Peyer's patch (tissue), 4 donors: ENCODE measurements around the gene MTG1. TPM values are rescaled to one million over a fixed set of nuclear protein-coding genes. Genes with fewer than 3 reads are reported as not detected.

Experiments used
- DNase-seq, 3 donors: peaks; one replicate each; pipeline ENCODE4 v3.0.0-alpha.2; 2017 to 2019
- H3K27ac ChIP-seq, 4 donors: fragments of 200-600 bp; sonication (generic); one replicate each; pipeline ENCODE4 v1.5.1; 2016 to 2019
- H3K27me3 ChIP-seq, 2 donors: fragments of 200-600 bp; sonication (generic); one replicate each; pipeline ENCODE4 v1.5.1; 2019
- H3K36me3 ChIP-seq, 3 donors: fragments of 200-600 bp; sonication (generic); one replicate each; pipeline ENCODE4 v1.5.1; 2016 to 2019
- H3K4me1 ChIP-seq, 4 donors: fragments of 200-600 bp; sonication (generic); one replicate each; pipeline ENCODE4 v1.5.1; 2016 to 2019
- H3K4me3 ChIP-seq, 4 donors: fragments of 200-600 bp; sonication (generic); 1 replicate in 3 of 4; 2 replicates in 1 of 4; pipeline ENCODE4 v1.5.1; 2016 to 2019; ENCODE audit warnings: mild to moderate bottlenecking in 1 of 4
- H3K9me3 ChIP-seq, 4 donors: fragments of 200-600 bp; sonication (generic); one replicate each; pipeline ENCODE4 v1.5.1; 2016 to 2019; ENCODE audit warnings: mild to moderate bottlenecking in 1 of 4
- POLR2A ChIP-seq, 2 donors: fragments of 450-650 bp; IDR thresholded peaks; one replicate each; pipeline ENCODE4 v1.5.1; 2017; ENCODE audit warnings: antibody characterized with exemption in 2 of 2, mild to moderate bottlenecking in 2 of 2, moderate library complexity in 2 of 2
- total RNA-seq, 4 donors: library from RNA; depleted of rRNA; stranded (reverse); fragments of >200 nt; gene quantifications; one replicate each; pipeline ENCODE4 v1.1.0, GENCODE V29; 2016
- TF ChIP-seq, protein P1 (sequence below), 6 experiments: fragments of 450-650 bp in 4 of 6; fragments of 200-600 bp in 2 of 6; sonication (generic) in 1 of 6; IDR thresholded peaks; one replicate each; pipeline ENCODE4 v1.5.1; 2017 to 2019; ENCODE audit warnings: antibody characterized with exemption in 6 of 6, mild to moderate bottlenecking in 3 of 6, moderate library complexity in 1 of 6

MTG1 gene
- total RNA-seq, 4 donors from 2014 or later, result 44.7 to 110 (median 103) TPM

DNA sequence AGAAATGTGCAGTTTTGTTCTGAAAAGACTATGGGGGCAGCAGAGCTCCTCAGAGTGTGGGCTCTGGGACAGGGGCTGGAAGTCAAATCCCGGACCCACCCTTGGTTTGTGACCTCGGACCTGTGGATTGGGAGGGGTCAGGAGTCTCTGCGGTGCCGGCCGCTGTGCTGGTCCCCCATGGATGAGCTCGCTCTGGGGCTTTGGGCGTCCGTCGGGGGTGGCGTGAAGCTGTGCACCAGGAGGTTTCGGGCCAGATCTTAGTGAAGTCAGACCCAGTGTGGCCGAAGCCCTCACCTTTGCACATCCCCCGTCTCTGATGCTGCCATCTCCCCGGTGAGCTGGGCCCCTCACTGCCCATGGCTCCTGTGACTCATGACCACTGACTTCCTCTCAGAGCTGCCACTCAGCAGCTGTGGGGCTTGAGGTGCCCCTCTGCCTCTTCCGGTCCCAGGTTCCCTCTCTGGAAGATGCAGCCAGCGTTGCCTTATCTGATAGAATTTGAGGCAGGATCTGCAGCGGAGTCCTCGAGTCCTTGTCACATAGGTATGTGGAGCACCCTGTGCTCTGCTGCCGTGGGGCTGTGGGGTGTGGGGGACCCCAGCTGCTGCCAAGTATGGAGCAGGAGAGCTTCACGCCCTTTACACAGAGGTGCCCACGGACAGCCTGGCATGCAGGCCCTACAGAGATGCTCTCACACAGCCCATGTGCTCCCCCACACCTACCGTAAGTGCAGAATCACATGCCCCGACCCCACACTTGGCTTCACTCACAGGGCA is 48.4 kb downstream of the MTG1 start:
- peak in 2 of 3 donors; percentile 12 to 48 for DNase-seq
- no peaks in the 10 kb centered on the region for H3K36me3 ChIP-seq

DNA sequence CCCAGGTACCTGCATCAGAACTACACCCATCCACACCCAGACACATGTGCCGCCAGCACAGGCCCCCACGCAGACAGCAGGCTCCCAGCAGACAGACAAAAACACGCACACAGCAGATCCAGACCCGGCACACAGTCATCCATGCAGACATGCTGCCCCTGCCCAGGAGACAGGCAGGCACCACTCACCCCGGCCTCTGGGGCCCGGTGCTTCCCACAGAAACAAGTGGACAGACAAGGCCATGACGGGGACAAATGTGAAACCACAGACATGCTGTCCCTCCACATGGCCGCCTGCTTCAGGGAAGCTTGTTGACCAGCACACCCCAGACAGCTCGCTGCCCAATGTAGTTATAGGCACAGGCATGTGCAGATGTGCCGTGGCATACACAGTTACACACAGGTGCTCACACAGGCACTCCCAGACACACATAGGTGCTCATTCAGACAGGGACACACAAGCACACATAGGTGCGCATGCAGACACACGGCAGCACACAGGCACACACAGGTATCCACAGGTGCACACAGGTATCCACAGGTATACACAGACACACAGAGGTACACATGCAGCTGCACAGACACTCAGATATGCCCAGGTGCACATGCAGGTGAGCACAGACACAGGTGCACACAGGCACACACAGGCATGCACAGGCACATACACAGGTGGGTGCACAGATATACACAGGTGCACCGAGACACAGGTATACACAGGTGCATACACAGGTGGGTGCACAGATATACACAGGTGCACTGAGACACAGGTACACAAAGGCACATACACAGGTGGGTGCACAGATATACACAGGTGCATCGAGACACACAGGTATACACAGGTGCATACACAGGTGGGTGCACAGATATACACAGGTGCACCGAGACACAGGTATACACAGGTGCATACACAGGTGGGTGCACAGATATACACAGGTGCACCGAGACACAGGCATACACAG is 49.3 kb downstream of the MTG1 start:
- Histone ChIP-seq H3K4me3 (no peak overlapping the region), H3K36me3 (no peaks in the 10 kb centered on the region), H3K27me3 (no peaks in the 10 kb centered on the region), H3K4me1 (no peaks in the 10 kb centered on the region), H3K9me3 (peaks cover 0 to 20% (median 4%) of the 10 kb centered on the region in 4 donors), H3K27ac (no peak overlapping the region)
- DNase-seq, result peak in 2 of 3 donors; percentile 1 to 41
- TF ChIP-seq POLR2A (IDR thresholded peaks at IDR 0.05), result no peak
- TF ChIP-seq, protein P1, sequence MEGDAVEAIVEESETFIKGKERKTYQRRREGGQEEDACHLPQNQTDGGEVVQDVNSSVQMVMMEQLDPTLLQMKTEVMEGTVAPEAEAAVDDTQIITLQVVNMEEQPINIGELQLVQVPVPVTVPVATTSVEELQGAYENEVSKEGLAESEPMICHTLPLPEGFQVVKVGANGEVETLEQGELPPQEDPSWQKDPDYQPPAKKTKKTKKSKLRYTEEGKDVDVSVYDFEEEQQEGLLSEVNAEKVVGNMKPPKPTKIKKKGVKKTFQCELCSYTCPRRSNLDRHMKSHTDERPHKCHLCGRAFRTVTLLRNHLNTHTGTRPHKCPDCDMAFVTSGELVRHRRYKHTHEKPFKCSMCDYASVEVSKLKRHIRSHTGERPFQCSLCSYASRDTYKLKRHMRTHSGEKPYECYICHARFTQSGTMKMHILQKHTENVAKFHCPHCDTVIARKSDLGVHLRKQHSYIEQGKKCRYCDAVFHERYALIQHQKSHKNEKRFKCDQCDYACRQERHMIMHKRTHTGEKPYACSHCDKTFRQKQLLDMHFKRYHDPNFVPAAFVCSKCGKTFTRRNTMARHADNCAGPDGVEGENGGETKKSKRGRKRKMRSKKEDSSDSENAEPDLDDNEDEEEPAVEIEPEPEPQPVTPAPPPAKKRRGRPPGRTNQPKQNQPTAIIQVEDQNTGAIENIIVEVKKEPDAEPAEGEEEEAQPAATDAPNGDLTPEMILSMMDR (IDR thresholded peaks at IDR 0.05), result no peak

More for the DNA sequence above, 48.4 kb downstream of the MTG1 start:
- peaks cover 0 to 17% (median 4%) of the 10 kb centered on the region in 4 donors for H3K9me3 ChIP-seq
- TF ChIP-seq, protein P1 (IDR thresholded peaks at IDR 0.05), result no peak
- no peak for TF ChIP-seq POLR2A (IDR thresholded peaks at IDR 0.05)
- no peak overlapping the region for H3K4me3 ChIP-seq
- peak overlapping the region in 1 of 4 donors; percentile 9 for H3K27ac ChIP-seq
- no peaks in the 10 kb centered on the region for H3K27me3 ChIP-seq
- H3K4me1 ChIP-seq, result no peaks in the 10 kb centered on the region

DNA sequence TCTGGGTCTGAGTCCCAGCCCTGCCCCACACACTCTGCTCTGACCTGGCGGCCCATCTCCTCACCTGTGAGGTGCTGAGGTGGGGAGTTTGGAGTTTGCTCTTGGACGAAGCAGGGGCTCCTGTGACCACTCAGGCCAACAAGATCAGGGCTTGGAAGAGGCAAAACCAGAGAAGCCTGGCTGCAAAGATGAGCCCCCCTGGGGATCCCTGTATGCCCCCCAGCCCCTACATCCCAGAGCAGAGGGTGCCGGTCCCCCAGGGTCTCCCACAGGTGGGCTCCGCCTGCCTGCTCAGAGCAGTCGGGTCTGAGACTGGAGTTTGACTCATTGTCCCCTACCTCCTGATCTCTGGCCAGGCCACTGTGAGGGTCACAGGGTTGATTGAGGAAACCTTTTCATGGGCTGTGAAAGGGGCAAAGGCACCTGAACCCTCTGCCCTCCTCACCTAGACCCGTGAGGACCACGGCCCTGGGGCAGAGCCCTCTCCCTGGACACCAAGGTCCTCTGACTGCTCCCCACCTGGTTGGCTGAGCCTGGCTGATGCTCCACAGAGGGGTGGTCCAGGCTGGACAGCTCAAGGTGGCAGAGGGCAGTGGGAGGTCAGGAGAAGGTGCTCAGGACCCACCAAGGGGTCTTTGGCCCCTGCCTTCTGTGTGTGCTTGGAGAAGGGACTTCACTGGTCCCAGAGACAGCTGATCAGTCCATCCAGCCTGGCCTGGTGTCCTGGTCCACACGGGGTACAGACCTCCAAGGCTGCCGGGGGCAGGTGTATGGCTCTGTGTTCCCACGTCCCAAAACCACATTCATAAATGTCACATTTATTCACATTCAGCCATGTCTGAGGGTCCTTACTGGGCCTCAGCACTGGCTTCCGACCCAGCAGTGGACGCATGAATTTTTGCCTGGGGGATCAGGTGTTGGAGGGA is 50.6 kb downstream of the MTG1 start:
- no peaks in the 10 kb centered on the region for H3K4me1 ChIP-seq
- no peaks in the 10 kb centered on the region for H3K27me3 ChIP-seq
- peaks cover 0 to 22% (median 4%) of the 10 kb centered on the region in 4 donors for H3K9me3 ChIP-seq
- DNase-seq, result peak in 2 of 3 donors; percentile 2 to 21
- no peak overlapping the region for H3K4me3 ChIP-seq
- H3K36me3 ChIP-seq, result no peaks in the 10 kb centered on the region
- no peak for TF ChIP-seq POLR2A (IDR thresholded peaks at IDR 0.05)
- TF ChIP-seq, protein P1 (IDR thresholded peaks at IDR 0.05), result no peak
- no peak overlapping the region for H3K27ac ChIP-seq

DNA sequence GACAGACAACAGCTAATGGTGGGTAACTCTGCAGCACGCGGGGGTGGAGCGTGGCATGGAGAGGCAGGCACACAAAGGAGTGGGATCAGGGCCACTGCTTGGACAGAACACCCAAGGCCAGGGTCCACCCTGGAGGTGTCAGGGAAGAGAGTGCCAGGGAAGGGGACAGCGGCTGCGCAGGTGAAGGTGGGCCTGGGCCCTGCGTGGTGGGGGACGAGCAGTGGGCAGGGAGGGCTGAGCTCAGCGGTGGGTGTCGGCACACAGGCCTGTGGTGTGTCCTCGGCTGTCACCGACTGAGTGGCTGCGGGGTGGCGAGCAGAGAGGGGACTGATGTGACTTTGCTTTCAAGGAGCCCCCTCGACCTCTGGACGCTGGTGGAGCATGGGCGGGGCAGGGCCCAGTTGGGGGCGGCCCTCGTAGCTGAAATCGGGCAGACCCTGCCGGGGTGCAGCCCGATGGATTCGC is 51.3 kb downstream of the MTG1 start:
- TF ChIP-seq, protein P1 (IDR thresholded peaks at IDR 0.05), result no peak
- TF ChIP-seq POLR2A (IDR thresholded peaks at IDR 0.05), result no peak
- H3K4me3 ChIP-seq, result no peak overlapping the region
- no peaks in the 10 kb centered on the region for H3K36me3 ChIP-seq
- no peak overlapping the region for H3K27ac ChIP-seq
- H3K9me3 ChIP-seq, result peaks cover 0 to 22% (median 4%) of the 10 kb centered on the region in 4 donors
- DNase-seq, result peak in 1 of 3 donors; percentile 8
- no peaks in the 10 kb centered on the region for H3K27me3 ChIP-seq
- no peaks in the 10 kb centered on the region for H3K4me1 ChIP-seq
